ENCODE results near the gene LYPD5.
"Not testable (repeated sequence)": the region's sequence is repeated elsewhere in the genome, so short reads cannot be mapped to it uniquely, and the experiment has no call there.

Gene LYPD5

DNA sequence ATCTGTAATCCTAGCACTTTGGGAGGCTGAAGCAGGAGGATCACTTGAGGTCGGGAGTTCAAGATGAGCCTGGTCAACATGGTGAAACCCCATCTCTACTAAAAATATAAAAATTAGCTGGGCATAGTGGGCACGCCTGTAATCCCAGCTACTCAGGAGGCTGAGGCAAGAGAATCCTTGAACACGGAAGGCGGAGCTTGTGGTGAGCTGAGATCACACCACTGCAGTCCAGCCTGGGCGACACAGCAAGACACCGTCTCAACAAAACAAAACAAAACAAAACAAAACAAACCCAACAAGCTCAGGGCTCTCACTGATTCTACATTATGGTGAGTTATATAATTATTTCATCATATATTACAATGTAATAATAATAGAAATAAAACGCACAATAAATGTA is 4.2 kb upstream of the LYPD5 start:
- not testable (repeated sequence) for H3K27ac ChIP-seq (ENCODE audit: low read depth, low read length); H3K36me3 ChIP-seq (ENCODE audit: control insufficient read depth, insufficient read depth, low read length); H3K27me3 ChIP-seq (ENCODE audit: control insufficient read depth, insufficient read depth, low read length); H3K4me3 ChIP-seq (ENCODE audit: low read depth, low read length); H3K4me1 ChIP-seq (ENCODE audit: control insufficient read depth, insufficient read depth, low read length); H3K9ac ChIP-seq (ENCODE audit: low read length); H3K9me3 ChIP-seq (ENCODE audit: control insufficient read depth, insufficient read depth, low read depth, low read length)

DNA sequence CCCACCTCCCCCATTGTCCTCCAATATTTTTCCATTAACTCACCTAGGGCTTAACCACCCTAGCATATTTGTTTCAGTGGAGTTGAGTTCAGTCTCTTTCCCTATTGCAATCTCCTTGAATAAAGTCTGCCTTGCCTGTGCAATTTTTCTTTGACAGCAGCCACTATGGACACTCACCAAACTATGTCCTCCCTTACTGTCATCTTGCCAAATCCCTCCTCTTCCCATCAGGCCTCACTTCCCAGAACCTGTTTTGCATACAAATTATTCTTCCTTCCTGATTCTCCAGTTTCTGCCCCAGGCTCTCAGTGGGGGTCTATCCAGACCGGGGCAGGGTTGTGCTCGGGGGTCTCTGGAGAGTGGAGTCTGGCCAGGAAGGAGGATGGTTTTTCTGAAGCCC is 2.2 kb upstream of the LYPD5 start:
- no peak overlapping the region for H3K27ac ChIP-seq (ENCODE audit: low read depth, low read length)
- no peak overlapping the region for H3K4me3 ChIP-seq (ENCODE audit: low read depth, low read length)
- H3K9ac ChIP-seq (ENCODE audit: low read length) = no peak overlapping the region
- H3K4me1 ChIP-seq (ENCODE audit: control insufficient read depth, insufficient read depth, low read length) = no peaks in the 10 kb centered on the region
- H3K9me3 ChIP-seq (ENCODE audit: control insufficient read depth, insufficient read depth, low read depth, low read length) = no peaks in the 10 kb centered on the region
- H3K36me3 ChIP-seq (ENCODE audit: control insufficient read depth, insufficient read depth, low read length) = no peaks in the 10 kb centered on the region
- peaks cover 16% of the 10 kb centered on the region for H3K27me3 ChIP-seq (ENCODE audit: control insufficient read depth, insufficient read depth, low read length)

DNA sequence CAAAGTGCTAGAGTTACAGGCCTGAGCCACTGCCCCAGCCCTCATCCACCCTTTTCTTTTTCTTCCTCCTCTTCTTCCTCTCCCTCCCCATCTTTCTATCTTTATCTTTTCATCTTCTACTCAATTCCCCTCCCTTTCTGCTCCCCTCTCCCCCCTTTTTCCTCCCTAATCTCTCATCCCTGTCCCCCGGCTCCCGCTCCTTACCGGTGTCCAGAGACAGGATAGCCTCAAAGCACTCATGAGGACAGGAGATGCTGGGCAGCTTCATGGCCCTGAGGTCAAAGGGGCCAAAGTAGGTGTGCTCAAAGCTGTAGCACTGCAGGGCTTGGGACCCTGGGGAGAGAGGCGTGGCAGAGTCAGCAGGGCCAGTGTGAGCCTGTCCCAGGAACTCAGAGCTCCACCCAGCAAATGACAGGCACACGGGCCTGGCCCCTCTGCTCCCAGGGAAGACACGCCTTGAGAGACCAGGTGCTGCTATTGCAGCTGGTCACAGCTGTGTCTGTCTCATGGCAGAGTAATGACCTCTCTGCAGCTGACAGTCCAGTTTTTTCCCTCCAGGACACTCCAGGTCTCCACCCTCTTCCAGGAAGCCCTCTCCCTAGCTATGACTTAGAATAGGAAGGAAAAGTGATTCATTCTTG is 2.6 kb downstream of the LYPD5 start:
- no peaks in the 10 kb centered on the region for H3K9me3 ChIP-seq (ENCODE audit: control insufficient read depth, insufficient read depth, low read depth, low read length)
- H3K4me1 ChIP-seq (ENCODE audit: control insufficient read depth, insufficient read depth, low read length) = no peaks in the 10 kb centered on the region
- no peaks in the 10 kb centered on the region for H3K36me3 ChIP-seq (ENCODE audit: control insufficient read depth, insufficient read depth, low read length)
- no peak overlapping the region for H3K27ac ChIP-seq (ENCODE audit: low read depth, low read length)
- H3K4me3 ChIP-seq (ENCODE audit: low read depth, low read length) = peak overlapping the region; percentile 82
- no peak overlapping the region for H3K9ac ChIP-seq (ENCODE audit: low read length)
- peaks cover 63% of the 10 kb centered on the region for H3K27me3 ChIP-seq (ENCODE audit: control insufficient read depth, insufficient read depth, low read length)

DNA sequence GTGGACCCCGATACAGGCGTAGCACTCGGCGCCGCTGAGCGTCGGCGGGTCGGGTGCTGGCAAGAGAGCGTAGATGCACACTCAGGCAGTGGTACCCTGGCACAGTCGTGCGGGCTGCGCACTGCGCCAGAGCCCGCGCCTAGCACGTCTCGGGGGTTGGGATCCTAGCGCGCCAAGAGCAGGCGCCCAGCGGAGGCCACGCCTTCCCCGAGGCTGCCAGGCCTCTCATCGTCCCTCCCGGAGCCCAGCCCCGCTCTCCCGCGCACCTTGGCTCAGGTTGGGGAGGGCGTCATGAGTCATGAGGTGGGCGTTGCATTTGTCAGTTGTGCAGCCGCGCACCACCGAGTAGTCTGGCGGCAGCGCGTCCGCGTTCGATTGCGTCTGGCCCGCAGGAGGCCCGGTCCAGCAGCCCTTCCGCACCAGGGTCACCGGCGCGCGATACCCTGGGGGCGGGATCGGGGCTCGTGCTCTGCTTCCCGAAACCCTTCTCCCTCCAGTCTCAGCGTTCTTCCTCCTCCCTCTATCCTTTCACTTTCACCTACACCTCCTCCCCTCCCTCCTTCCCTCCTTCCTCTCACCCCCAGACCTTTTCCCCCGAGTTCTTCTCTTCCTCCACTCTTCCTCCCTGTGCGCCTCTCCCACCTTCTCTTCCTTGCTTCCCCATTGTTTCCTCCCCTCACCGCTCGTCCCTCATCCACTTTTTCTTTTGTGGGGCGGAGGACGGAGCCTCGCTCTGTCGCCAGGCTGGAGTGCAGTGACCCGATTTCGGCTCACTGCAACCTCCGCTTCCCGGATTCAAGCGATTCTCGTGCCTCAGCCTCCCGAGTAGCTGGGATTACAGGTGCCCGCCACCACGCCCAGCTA is 3.5 kb downstream of the LYPD5 start:
- Histone ChIP-seq H3K36me3 (ENCODE audit: control insufficient read depth, insufficient read depth, low read length) (no peaks in the 10 kb centered on the region), H3K27ac (ENCODE audit: low read depth, low read length) (no peak overlapping the region), H3K9me3 (ENCODE audit: control insufficient read depth, insufficient read depth, low read depth, low read length) (no peaks in the 10 kb centered on the region), H3K9ac (ENCODE audit: low read length) (peak overlapping the region; percentile 44), H3K27me3 (ENCODE audit: control insufficient read depth, insufficient read depth, low read length) (peaks cover 64% of the 10 kb centered on the region), H3K4me1 (ENCODE audit: control insufficient read depth, insufficient read depth, low read length) (no peaks in the 10 kb centered on the region), H3K4me3 (ENCODE audit: low read depth, low read length) (peak overlapping the region; percentile 82)

DNA sequence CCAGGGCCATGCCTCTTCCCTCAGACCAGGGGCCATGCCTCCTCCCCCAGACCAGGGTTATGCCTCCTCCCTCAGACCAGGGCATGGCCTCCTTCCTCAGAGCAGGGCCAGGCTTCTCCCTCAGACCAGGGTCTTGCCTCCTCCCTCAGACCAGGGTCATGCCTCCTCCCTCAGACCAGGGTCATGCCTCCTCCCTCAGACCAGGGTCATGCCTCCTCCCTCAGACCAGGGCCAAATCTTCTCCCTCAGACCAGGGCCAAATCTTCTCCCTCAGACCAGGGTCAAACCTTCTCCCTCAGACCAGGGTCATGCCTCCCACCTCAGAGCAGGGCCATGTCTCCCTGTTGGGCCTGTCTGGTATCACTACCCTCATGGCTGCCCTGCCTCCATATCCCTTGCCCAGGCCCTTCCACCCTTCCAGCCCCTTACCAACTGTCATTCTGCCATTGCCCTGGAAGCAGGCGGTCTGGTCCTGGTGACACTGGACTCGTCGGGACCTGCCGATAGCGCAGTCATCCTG is 4.2 kb downstream of the LYPD5 start:
- Histone ChIP-seq H3K9ac (ENCODE audit: low read length) (peak overlapping the region; percentile 34), H3K4me3 (ENCODE audit: low read depth, low read length) (peak overlapping the region; percentile 82), H3K36me3 (ENCODE audit: control insufficient read depth, insufficient read depth, low read length) (no peaks in the 10 kb centered on the region), H3K27ac (ENCODE audit: low read depth, low read length) (no peak overlapping the region), H3K9me3 (ENCODE audit: control insufficient read depth, insufficient read depth, low read depth, low read length) (no peaks in the 10 kb centered on the region), H3K27me3 (ENCODE audit: control insufficient read depth, insufficient read depth, low read length) (peaks cover 65% of the 10 kb centered on the region), H3K4me1 (ENCODE audit: control insufficient read depth, insufficient read depth, low read length) (no peaks in the 10 kb centered on the region)

DNA sequence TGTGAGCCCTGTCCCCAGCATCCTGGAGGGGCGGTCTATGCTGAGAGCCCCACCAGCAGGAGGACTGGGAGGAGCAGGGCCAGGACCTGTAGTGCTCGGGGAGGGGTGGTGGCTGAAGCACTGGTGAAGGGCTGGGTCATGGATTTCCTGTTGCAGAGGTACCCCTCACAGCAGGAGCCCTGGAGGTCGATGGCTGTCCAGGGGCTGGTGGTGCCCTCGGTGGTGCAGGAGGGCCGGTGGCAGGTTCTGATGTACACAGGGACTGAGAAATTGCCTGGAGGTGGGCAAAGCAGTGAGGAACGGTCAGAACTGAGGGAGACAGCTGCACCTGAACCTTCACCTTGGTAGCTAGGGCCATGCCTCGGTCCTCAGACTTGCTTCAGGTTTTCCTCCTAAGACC is 4.7 kb downstream of the LYPD5 start:
- Histone ChIP-seq H3K4me3 (ENCODE audit: low read depth, low read length) (no peak overlapping the region), H3K27me3 (ENCODE audit: control insufficient read depth, insufficient read depth, low read length) (peaks cover 67% of the 10 kb centered on the region), H3K27ac (ENCODE audit: low read depth, low read length) (no peak overlapping the region), H3K9me3 (ENCODE audit: control insufficient read depth, insufficient read depth, low read depth, low read length) (no peaks in the 10 kb centered on the region), H3K36me3 (ENCODE audit: control insufficient read depth, insufficient read depth, low read length) (no peaks in the 10 kb centered on the region), H3K9ac (ENCODE audit: low read length) (no peak overlapping the region), H3K4me1 (ENCODE audit: control insufficient read depth, insufficient read depth, low read length) (no peaks in the 10 kb centered on the region)

DNA sequence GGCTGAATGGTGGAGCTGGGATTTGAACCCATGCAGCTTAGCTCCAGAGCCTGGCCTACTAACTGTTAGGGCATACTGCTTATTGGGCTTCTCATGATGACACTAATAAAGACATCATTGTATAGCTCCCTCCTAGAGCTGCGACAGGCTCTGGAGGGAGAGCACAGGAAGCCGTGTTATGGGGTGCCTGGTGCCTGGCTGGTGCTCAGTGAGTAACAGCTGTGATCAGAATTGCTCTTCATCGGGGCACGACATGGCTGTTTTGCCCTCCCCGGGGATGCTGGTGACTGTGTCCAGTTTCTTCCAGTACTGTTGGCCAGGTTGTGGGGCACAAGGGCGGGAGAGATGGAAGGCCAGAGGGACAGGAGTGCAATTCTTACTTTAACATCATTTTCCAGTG is 5.1 kb downstream of the LYPD5 start:
- no peak overlapping the region for H3K27ac ChIP-seq (ENCODE audit: low read depth, low read length)
- H3K4me3 ChIP-seq (ENCODE audit: low read depth, low read length) = no peak overlapping the region
- H3K36me3 ChIP-seq (ENCODE audit: control insufficient read depth, insufficient read depth, low read length) = no peaks in the 10 kb centered on the region
- no peak overlapping the region for H3K9ac ChIP-seq (ENCODE audit: low read length)
- H3K9me3 ChIP-seq (ENCODE audit: control insufficient read depth, insufficient read depth, low read depth, low read length) = no peaks in the 10 kb centered on the region
- no peaks in the 10 kb centered on the region for H3K4me1 ChIP-seq (ENCODE audit: control insufficient read depth, insufficient read depth, low read length)
- peaks cover 64% of the 10 kb centered on the region for H3K27me3 ChIP-seq (ENCODE audit: control insufficient read depth, insufficient read depth, low read length)

DNA sequence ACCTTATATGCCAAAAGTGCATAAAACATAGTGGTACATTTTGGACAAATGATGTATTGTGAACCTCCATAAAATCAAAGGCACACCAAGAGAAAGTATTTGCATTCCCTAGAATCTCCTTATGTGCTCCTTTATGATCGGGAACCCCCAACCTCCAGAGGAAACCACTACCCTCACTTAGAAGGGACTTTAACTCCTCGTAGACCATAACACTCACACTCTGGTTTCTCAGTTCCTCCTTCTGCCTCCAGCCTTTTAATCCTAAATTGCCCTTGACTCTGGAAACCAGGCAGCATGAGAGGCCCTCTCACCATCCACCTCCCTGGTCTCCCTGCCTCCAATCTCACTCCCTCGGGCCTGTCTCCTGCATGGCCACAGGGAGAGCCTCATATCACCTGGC is 11.7 kb downstream of the LYPD5 start:
- H3K4me1 ChIP-seq (ENCODE audit: control insufficient read depth, insufficient read depth, low read length) = no peaks in the 10 kb centered on the region
- H3K9ac ChIP-seq (ENCODE audit: low read length) = no peak overlapping the region
- no peak overlapping the region for H3K27ac ChIP-seq (ENCODE audit: low read depth, low read length)
- H3K27me3 ChIP-seq (ENCODE audit: control insufficient read depth, insufficient read depth, low read length) = peaks cover 13% of the 10 kb centered on the region
- no peaks in the 10 kb centered on the region for H3K9me3 ChIP-seq (ENCODE audit: control insufficient read depth, insufficient read depth, low read depth, low read length)
- H3K4me3 ChIP-seq (ENCODE audit: low read depth, low read length) = no peak overlapping the region
- H3K36me3 ChIP-seq (ENCODE audit: control insufficient read depth, insufficient read depth, low read length) = no peaks in the 10 kb centered on the region

DNA sequence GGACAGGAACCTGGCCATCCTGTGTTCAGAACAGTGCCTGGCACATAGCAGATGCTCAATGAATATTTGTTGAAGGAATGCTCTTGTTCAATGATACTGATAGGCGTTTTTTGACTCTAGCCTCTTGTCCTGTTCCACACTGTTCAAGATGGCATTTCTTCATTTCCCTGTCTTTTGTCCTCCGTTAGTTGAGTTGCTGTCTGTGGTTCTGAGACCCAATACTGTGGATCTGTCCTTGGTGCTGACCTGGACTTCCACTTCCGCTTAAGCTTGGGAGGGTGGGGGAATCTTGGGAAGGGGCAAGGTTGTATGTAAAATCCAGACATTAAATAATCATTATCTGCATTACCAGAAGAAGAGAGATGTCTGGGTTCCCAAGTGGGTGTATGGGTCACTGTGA is 13.2 kb downstream of the LYPD5 start:
- peaks cover 4% of the 10 kb centered on the region for H3K4me1 ChIP-seq (ENCODE audit: control insufficient read depth, insufficient read depth, low read length)
- no peaks in the 10 kb centered on the region for H3K9me3 ChIP-seq (ENCODE audit: control insufficient read depth, insufficient read depth, low read depth, low read length)
- H3K9ac ChIP-seq (ENCODE audit: low read length) = no peak overlapping the region
- no peaks in the 10 kb centered on the region for H3K36me3 ChIP-seq (ENCODE audit: control insufficient read depth, insufficient read depth, low read length)
- no peak overlapping the region for H3K27ac ChIP-seq (ENCODE audit: low read depth, low read length)
- no peak overlapping the region for H3K4me3 ChIP-seq (ENCODE audit: low read depth, low read length)
- peaks cover 4% of the 10 kb centered on the region; the same call in 1 of the 2 replicates for H3K27me3 ChIP-seq (ENCODE audit: control insufficient read depth, insufficient read depth, low read length)

DNA sequence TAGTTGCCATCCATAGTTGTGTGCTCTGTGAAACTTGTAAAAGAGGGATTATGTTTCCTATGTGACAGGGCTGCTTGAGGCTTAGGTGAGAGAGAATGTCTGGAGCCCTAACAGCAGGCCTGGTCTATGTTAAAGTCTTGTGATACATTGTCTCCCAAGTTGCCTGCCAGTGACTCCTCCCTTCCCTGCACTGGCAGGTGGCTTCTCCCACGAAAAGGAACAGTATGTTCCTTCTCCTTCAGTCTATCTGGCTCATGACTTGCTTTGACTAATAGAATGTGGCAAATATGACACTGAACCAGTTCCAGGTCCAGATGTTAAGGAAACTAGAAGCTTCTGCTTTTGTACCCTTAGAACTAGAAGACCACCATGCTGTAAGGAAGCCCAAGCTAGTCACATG is 15.6 kb downstream of the LYPD5 start:
- Histone ChIP-seq H3K27me3 (ENCODE audit: control insufficient read depth, insufficient read depth, low read length) (no peaks in the 10 kb centered on the region; the same call in 1 of the 2 replicates), H3K9me3 (ENCODE audit: control insufficient read depth, insufficient read depth, low read depth, low read length) (no peaks in the 10 kb centered on the region), H3K27ac (ENCODE audit: low read depth, low read length) (no peak overlapping the region), H3K9ac (ENCODE audit: low read length) (no peak overlapping the region), H3K4me3 (ENCODE audit: low read depth, low read length) (no peak overlapping the region), H3K36me3 (ENCODE audit: control insufficient read depth, insufficient read depth, low read length) (no peaks in the 10 kb centered on the region), H3K4me1 (ENCODE audit: control insufficient read depth, insufficient read depth, low read length) (peaks cover 4% of the 10 kb centered on the region)
